ENCODE measurements around the gene FPR1. TPM values are rescaled to one million over a fixed set of nuclear protein-coding genes. Genes with fewer than 3 reads are reported as not detected.
A peak's percentile ranks its signal among the peaks of the same experiment; 100 is the strongest.
"Not testable (repeated sequence)": the region's sequence is repeated elsewhere in the genome, so short reads cannot be mapped to it uniquely, and the experiment has no call there.

The FPR1 gene
- total RNA-seq, 1 donor from 2014 or later: 4.3 TPM

- ATAC-seq: no peak
- DNase-seq: no peak
- intact Hi-C loops (cut with micrococcal nuclease): no loop called here
These were observed 30.3 kb upstream of the FPR1 start for GRCh38 chr19:51781999-51782398.

DNA sequence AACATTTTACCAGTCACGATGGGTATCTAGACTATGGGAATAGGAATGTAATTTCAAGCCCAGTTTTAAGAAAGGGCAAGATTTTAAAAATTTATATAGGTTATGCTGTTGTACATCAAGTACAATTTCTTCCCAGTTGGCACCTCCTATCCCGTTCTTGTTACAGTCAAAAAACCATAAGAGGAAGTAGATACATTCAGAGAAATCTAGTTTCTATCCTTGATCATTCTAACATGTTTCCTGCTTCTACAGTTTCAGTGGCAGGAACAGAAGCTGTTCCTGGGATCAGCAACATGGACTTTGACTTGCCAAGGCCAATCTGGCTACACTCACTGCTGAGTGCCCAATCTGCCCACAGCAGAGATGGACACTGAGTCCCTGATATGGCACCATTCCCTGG lies 28.6 kb upstream of the FPR1 start:
- DNase-seq: no peak
- no peak for ATAC-seq
- intact Hi-C loops (cut with micrococcal nuclease): no loop called here

DNA sequence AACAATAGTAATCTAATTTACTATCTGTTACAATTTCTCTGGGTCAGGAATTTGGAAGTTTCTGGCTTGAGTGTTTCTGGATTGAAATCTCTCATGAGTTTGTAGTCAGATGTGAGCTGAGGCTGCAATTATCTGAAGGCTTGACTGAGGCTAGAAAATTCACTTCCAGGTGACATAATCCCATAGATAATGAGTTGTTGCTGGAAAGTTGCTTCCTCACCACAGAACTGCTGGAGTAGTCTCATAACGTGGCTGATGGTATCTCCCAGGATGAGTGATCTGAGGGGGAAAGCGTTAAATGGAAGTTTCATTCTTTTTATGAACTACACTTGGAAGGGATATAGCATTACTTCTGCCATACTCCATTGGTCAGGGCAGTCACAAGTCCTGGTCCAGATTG lies 28.0 kb upstream of the FPR1 start:
- no peak for ATAC-seq
- intact Hi-C loops (cut with micrococcal nuclease): no loop called here
- DNase-seq: no peak

- intact Hi-C loops (cut with micrococcal nuclease): no loop called here
- no peak for ATAC-seq
These were observed 27.5 kb upstream of the FPR1 start for GRCh38 chr19:51779181-51779580.

DNA sequence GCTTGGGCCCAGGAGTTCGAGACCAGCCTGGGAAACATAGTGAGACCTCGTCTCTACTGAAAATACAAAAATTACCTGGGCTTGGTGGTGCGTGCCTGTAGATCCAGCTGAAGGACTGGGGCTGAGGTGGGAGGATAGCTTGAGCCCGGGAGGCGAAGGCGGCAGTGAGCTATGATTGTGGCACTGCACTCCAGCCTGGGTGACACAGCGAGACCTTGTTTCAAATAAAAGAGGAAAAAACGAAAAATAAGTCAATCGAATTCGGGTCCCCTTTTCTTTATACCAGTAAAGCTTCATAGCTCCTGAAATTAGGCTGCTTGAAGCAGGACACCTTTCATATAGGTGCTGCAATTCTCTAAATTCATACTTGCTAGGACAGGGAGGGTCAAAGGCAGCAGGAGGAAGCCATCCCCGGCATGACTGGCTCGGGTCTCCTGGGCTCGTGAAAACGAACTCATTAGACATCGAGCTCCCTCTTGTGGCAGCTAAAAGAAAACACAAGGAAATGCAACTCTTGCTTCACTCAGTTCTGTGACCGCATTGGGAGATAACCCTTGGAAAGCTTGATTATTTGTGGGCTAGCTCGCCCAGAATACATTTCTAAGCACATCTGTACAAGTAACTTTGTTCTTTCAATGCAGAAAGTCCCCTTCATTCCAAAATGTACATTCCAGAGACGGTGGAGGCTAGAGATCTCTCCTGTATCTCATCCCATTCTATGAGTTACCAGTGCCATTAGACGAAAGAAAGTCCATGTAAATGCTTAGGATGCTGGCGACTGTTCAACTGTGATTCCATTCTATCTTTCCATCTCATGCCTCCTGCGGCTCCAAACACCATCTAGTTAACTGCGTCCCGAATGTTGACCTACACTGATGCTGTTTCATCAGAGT lies 26.1 kb upstream of the FPR1 start:
- DNase-seq: peak; percentile 78
- peak; percentile 96 for ATAC-seq
- intact Hi-C loops (cut with micrococcal nuclease): no loop called here

More at GRCh38 chr19:51779181-51779580, 27.5 kb upstream of the FPR1 start:
- no peak for DNase-seq

DNA sequence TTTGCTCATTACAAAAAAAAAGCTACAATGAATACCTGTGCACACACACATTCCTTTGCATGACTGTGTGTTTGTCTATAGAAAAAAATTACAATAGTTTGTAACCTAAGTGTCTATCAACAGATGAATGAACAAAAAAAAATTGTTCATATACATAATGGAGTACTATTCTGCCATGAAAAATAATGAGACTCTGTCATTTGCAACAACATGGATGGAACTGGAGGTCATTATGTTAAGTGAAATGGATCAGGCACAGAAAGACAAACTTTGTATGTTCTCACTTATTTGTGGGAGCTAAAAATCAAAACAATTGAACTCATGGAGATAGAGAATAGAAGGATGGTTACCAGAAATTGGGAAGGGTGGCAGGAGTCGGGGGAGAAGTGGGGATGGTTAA lies 24.9 kb upstream of the FPR1 start:
- ATAC-seq; intact Hi-C loops (cut with micrococcal nuclease); DNase-seq: not testable (repeated sequence)

- intact Hi-C loops (cut with micrococcal nuclease): no loop called here
- DNase-seq: no peak
- no peak for ATAC-seq
These were observed 21.3 kb upstream of the FPR1 start for GRCh38 chr19:51772977-51773376.

DNA sequence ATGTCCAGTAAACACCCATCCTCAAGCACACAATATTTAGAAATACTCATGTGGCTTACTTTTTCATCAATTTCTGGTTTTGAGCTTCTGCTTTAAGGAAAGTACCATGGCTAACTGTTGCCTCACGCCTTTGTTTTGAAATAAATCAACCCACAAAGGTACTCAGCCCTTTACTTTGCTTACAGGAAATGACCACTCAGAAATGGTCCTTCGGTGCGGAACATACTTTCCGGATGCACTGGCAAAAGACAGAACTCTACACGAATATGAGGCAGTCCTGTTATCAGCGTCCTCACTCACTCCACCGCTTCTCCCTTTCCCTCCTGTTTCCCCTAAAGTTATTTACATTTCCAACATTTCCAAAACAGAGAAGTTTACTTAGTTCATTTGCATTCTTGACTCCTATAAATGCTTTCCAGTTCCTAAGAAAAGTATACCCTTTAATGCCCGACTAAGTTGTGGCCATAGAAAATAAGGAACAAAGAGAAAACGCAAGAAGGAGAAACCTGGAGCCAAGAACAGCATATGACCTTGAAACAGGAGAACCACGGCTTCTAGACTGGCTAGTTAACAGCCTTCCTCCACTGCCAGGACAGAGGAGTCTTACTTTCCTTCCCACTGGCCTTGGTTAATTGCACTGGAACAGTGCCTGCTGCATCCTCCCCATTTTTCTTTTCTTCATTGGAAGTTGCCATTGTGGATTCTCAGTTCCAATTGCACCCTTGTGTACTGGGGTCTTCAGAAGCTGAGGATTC lies 19.9 kb upstream of the FPR1 start:
- DNase-seq (no peak), ATAC-seq (no peak)
- intact Hi-C loops (cut with micrococcal nuclease): no loop called here

DNA sequence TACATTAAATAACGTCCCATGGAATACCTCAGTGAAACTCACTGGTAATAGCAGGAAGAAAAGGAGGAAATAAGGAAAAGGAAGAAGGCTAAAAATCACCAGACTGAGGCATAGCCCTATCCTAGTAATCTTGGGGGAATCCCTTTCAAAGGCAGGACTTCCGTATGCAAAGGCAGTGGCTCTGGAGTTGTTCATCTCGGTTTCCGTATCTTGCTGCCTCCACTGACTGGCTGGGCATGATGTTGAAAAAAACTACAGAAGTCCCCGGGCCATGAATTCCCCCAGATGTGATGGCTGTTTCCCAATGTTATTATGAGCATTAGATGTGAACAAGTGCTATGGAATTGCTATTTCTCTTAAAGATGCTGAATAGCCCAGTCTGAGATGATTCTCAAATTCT lies 14.8 kb upstream of the FPR1 start:
- DNase-seq (no peak), ATAC-seq (no peak)
- intact Hi-C loops (cut with micrococcal nuclease): no loop called here

DNA sequence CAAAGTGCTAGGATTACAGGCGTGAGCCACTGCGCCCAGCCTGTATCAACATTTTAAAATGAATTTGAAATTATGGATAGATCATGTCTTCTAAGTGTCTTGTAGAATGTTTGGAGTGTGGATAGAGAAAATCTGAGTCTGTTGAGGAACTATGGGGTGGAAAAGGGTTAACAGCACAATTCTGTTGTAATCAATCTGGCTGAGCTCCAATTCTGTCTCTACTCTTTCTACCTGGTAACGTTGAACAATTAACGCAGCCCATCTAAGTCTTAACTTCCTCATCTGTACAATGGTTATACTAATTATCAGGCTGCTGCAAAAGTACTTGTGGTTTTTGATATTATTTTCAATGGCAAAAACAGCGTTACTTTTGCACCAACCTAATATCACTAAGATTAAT lies 13.4 kb upstream of the FPR1 start:
- no peak for ATAC-seq
- no peak for DNase-seq
- intact Hi-C loops (cut with micrococcal nuclease): no loop called here

GRCh38 chr19:51761696-51762095 lies 10.0 kb upstream of the FPR1 start:
- intact Hi-C loops (cut with micrococcal nuclease): no loop called here
- DNase-seq (no peak), ATAC-seq (no peak)

DNA sequence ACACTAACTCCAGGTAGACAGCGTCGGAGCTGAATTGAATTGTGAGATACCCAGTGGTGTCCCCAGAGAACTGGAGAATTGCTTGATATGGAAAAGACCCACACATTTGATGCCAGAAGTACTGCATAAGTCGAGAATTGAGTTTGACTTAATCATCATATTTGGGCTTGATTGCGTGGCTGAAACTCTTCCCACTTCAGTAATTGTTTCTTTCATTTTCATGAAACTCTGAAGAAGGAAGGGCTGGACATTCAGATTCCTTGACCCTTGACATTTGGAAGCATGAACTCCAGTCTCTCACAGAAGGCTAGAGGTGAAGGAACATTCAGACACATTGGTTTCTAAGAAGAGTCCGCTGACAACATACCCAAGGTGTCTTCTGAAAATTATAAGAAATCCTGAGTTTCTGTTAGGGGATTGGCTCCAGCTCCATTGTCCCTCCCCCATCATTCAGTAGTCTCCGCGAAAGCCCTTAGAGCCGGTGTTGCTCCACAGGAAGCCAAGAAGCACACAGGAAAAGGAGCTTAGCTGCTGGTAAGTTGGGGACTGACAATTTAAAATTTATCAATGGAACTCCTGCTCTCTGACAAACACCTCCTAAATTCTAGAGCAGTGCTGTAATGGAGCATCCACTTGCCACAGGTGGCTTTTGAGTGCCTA lies 9.1 kb upstream of the FPR1 start, which contains the start of gene FPR2:
Gene FPR2, plus strand, starts transcription at position 484 of the 660 bp plus-strand sequence. CDS start 7,479 bp downstream, outside the sequence.
- ATAC-seq (no peak), DNase-seq (no peak)
- intact Hi-C loops (cut with micrococcal nuclease): no loop called here

DNA sequence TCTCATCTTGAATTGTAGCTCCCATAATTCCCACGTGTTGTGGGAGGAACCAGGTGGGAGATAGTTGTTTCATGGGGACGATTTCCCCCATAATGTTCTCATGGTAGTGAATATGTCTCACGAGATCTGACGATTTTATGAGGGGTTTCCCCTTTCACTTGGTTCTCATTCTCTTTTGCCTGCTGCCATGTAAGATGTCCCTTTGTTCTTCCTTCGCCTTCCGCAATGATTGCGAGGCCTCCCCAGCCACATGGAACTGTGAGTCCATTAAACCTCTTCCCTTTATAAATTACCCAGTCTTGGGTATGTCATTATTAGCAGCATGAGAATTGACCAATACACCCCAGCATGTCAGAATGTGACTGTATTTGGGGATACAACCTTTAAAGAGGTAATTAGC lies 3.9 kb upstream of the FPR1 start:
- intact Hi-C loops (cut with micrococcal nuclease): no loop called here
- ATAC-seq: no peak
- no peak for DNase-seq

- ATAC-seq (no peak), DNase-seq (no peak)
- intact Hi-C loops (cut with micrococcal nuclease): no loop called here
These were observed 3.1 kb upstream of the FPR1 start for GRCh38 chr19:51754770-51755169.

GRCh38 chr19:51754109-51754508 lies 2.4 kb upstream of the FPR1 start:
- ATAC-seq (peak; percentile 47), DNase-seq (no peak)
- intact Hi-C loops (cut with micrococcal nuclease): no loop called here

- intact Hi-C loops (cut with micrococcal nuclease): no loop called here
- DNase-seq (no peak), ATAC-seq (no peak)
These were observed 1.1 kb downstream of the FPR1 start for GRCh38 chr19:51750400-51751094.

DNA sequence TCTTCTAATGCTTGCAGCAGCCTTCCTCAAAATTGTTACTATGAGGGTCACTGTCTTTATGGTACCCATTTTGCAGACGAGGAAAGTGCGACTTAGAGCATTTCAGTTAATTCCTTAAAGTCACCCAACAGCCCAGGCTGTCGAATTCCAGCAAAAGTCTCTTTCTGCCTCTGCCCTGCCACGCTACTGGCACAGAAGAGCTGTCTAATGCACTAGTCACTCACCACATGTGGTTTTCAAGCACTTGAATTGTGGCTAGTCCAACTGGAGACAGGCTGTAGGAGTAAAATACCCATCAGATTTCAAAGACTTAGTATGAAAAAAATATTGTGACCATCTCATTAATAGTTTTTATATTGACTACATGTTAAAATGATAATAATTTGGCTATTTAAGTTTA lies 1.7 kb downstream of the FPR1 start:
- intact Hi-C loops (cut with micrococcal nuclease): no loop called here
- no peak for ATAC-seq
- no peak for DNase-seq

- intact Hi-C loops (cut with micrococcal nuclease): no loop called here
- DNase-seq: no peak
- no peak for ATAC-seq
These were observed 4.9 kb downstream of the FPR1 start for GRCh38 chr19:51746731-51747130.

GRCh38 chr19:51743405-51743804 lies 8.3 kb downstream of the FPR1 start:
- ATAC-seq (no peak), DNase-seq (no peak)
- intact Hi-C loops (cut with micrococcal nuclease): no loop called here
